ENCODE measurements around the gene GHRL. TPM values are rescaled to one million over a fixed set of nuclear protein-coding genes. Genes with fewer than 3 reads are reported as not detected.

Gene GHRL
- total RNA-seq = not detected

- no peak for DNase-seq
Observed at GRCh38 chr3:10292505-10293419, at the start of gene GHRL. TSS of gene GHRL (minus strand) at chr3:10292947. CDS start at chr3:10290180, 2,767 bp downstream.

GRCh38 chr3:10341901-10342398, 49.2 kb upstream of the GHRL start:
- DNase-seq = no peak

GRCh38 chr3:10340476-10340875, 47.7 kb upstream of the GHRL start:
- no peak for DNase-seq

- DNase-seq = no peak
Observed at GRCh38 chr3:10340046-10340445, 47.3 kb upstream of the GHRL start.

- DNase-seq = no peak
Observed at GRCh38 chr3:10339376-10339955, 46.7 kb upstream of the GHRL start.

GRCh38 chr3:10338591-10339353, 46.0 kb upstream of the GHRL start:
- DNase-seq = no peak

- no peak for DNase-seq
Observed at GRCh38 chr3:10338164-10338470, 45.4 kb upstream of the GHRL start.

GRCh38 chr3:10337323-10338163, 44.8 kb upstream of the GHRL start:
- DNase-seq = no peak

GRCh38 chr3:10336761-10337160, 44.0 kb upstream of the GHRL start:
- DNase-seq = no peak

- no peak for DNase-seq
Observed at GRCh38 chr3:10335871-10336622, 43.3 kb upstream of the GHRL start.

GRCh38 chr3:10335190-10335738, 42.5 kb upstream of the GHRL start:
- DNase-seq = no peak

GRCh38 chr3:10334459-10334858, 41.7 kb upstream of the GHRL start:
- DNase-seq = no peak

GRCh38 chr3:10334042-10334441, 41.3 kb upstream of the GHRL start:
- DNase-seq = no peak

- no peak for DNase-seq
Observed at GRCh38 chr3:10333349-10333650, 40.6 kb upstream of the GHRL start.

- DNase-seq = no peak
Observed at GRCh38 chr3:10332481-10333348, 40.0 kb upstream of the GHRL start.

- DNase-seq = no peak
Observed at GRCh38 chr3:10331320-10331719, 38.6 kb upstream of the GHRL start.

- no peak for DNase-seq
Observed at GRCh38 chr3:10330319-10330718, 37.6 kb upstream of the GHRL start.

GRCh38 chr3:10329495-10330015, 36.8 kb upstream of the GHRL start:
- DNase-seq = no peak

- no peak for DNase-seq
Observed at GRCh38 chr3:10328460-10329071, 35.8 kb upstream of the GHRL start.

- DNase-seq = no peak
Observed at GRCh38 chr3:10327592-10327991, 34.8 kb upstream of the GHRL start.
